GM18951 (cell line): Measurements from ENCODE around the gene UBE2E2.

Experiments used
- POLR2A ChIP-seq: IDR thresholded peaks from 4 replicates; pipeline ENCODE4 v1.6.1; 2011; ENCODE audit warnings: mild to moderate bottlenecking; ENCODE audit not compliant: insufficient read length, insufficient read depth; ENCODE audit errors: extremely low read depth
- in situ Hi-C: fragments of 300-500 bp; cut with MboI; formaldehyde crosslinking; loops from one replicate; pipeline ENCODE4 v1.12.0; 2022; ENCODE audit warnings: low sequenced_read_pairs, mixed read lengths, inconsistent platforms; ENCODE audit not compliant: unreplicated experiment

The UBE2E2 gene

DNA sequence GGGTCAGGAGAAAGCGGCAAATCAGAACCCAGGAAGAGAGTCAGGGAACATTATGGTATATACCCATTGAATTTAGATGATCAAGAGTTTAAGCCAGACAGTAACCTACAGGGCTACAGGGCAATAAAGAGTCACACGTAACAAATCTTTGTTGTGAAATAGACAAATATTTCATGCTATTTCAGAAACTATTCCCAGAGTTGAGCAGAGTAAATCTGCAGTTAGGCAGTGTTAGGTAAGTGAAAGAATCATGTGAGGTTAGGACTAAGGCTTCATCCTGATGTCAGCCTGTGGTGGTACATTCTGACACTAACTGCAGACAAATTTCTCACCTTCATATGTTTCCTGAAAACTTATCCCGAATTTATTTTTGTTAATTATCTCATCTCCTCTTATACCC is 153.0 kb downstream of the UBE2E2 start:
- in situ Hi-C loops: no loop called here
- no peak for TF ChIP-seq POLR2A

DNA sequence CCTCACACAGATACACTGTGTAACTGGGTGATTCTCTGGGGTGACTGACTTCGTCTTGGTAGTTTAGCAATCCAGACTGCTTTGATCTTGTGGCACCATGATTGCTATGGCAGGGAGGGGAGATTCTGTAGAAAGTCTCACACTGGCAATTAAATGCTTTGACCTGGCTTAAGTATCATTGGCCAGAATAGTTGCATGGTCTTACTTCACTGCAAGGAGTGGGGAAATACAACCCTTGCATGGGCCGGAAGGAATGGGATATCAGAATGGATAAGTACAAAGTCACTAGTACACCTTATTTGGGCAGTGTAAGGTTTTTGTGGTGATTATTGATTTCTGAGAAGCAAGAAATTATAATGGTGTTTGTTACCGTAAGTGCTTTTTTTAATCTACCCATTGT is 153.8 kb downstream of the UBE2E2 start:
- no peak for TF ChIP-seq POLR2A
- in situ Hi-C loops: no loop called here

DNA sequence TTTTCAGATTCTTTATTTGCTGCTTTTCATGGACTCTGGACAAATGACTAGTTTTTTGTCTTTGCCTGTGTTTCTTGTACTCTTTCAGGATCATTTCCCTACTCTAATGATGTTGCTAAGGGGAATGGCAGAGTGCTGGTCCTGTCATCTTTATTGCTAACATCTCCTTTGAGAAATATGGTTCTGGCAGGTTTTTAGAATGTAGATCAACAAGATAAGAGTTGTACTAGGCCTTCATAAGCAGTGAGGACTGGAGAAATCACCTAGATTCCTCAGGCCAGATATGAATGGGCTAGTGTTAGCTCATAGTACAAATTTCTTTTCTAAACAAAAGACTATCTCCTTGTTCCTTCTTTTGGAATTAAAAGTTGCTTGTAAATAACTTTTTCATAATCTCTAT is 156.0 kb downstream of the UBE2E2 start:
- TF ChIP-seq POLR2A: no peak
- in situ Hi-C loops: no loop called here

DNA sequence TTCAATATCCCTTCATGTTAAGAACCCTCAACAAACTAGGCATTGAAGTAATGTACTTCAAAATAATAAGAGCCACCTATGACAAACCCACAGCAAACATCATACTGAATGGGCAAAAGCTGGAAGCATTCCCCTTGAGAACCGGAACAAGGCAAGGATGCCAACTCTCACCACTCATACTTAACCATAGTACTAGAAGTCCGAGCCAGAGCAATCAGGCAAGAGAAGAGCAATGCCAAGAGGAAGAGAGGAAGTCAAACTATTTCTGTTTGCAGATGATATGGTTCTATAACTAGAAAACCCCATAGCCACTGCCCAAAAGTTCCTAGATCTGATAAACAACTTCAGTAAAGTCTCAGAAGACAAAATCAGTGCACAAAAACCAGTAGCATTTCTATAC is 161.9 kb downstream of the UBE2E2 start:
- in situ Hi-C loops: no loop called here
- TF ChIP-seq POLR2A: no peak

DNA sequence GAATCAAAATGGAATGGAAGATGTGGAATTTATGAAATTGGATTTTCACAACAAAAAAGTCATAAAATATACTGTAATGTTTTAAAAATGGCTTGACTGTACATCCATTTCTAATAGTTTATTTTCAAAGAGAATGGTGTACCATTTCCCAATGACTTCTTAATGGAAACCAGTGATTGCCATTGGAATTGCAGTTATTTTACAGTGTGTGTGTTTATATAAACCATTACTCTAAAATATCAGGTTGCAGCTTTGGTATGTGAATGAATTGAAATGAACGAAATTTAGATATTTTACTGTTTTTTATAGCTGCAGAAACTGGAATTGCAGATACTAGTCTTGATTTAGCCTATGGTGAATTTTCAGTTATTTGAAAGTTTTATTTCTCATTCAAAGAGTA is 165.6 kb downstream of the UBE2E2 start:
- in situ Hi-C loops: no loop called here
- no peak for TF ChIP-seq POLR2A

DNA sequence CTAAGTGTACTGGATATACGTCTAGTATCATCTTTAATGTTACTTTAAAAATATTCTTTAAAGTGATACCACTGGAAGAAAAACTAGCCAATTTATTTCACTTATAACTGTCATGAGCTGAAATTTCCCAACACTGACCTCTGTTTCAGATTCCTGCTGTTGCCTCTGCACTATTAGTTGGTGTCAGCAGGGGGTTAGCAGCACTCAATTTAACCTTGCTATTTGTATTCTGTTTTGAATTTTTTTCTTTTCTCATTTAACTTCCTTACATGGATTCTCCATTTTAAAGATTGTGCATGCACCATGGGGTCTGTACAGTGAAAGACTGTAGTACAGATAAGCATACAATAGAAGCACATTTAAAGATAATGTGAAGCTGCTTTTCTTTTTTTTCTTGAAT is 169.2 kb downstream of the UBE2E2 start:
- TF ChIP-seq POLR2A: no peak
- in situ Hi-C loops: no loop called here

DNA sequence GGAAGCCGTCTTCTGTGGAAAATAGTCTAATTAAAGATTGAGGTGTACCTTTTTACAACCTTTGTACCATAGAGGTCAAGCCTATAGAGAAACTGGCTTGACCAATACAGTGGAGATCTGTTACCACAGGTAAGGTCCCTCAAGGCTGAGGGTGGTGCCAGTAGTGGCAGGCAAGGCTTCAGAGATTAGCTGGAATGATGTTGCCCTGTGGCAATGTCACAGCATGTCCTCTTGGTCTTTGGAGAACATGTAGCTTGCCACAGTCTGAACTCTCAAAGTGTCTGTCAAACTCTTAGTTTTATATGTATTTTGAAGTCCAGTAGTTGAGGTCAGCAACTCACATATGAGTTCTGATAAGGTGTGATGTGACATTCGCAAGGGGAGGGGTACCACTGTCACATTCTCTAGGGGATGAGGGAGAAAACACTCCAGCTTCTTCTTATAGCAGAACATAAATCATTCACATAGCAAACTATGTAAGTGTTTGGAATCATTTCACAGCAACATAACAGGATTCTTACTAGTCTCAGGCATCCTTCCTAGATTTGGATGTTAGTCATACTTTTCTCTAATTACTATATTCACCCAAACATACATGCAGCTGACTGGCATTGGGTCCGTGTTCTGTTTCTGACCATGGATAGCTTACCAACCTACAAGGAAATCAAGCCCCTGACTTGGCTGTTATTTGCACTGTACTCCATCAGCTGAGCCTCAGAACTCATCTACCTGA is 173.6 kb downstream of the UBE2E2 start:
- in situ Hi-C loops: no loop called here
- no peak for TF ChIP-seq POLR2A

DNA sequence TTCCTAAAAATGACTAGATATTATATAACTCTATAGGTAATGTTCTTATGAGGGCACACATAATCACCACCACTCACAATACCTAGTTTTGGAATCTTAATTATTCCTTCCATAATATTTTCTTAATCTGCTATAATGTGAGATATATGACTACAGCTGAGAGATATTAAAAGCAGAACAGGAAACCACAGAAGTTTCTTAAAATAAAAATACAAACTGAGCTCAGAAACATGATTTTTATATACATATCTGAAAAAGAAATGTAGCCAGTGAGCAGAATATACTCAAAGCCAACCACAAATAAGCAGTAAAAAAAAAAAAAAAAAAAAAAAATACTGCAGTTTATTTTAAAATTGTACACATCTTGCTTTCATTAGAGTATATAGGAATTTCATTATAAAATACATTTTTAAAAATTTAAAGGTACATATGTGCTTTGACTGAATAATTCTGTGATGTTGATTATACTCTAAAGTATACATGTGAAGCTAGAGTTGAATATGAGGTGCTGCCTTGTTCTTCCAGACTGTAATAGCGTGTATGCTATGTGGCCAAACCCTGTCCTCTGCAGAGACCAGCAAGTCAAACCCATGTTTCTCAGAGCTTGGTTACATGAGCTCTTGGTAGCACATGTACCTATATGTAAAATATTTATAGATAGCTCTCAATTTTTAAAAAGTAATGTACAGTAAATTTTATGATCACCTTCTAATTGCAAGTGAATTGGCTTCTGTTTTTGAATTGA is 175.0 kb downstream of the UBE2E2 start:
- TF ChIP-seq POLR2A: no peak
- in situ Hi-C loops: no loop called here

DNA sequence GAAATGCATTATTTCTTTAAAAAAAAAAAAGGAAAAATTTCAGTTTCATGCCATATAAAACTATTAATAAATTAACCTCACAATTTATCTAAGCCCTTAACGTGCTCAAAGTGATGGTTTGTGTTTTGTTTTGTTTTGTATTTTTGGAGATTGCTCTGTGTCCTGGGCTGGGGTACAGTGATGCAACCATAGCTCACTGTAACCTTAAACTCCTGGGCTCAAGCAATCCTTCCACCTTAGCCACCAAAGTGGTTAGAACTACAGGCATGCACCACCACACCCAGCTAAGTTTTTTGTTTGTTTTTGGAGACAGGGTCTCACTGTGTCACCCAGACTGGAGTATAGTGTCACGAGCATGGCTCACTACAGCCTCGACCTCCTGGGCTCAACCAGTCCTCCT is 180.7 kb downstream of the UBE2E2 start:
- no peak for TF ChIP-seq POLR2A
- in situ Hi-C loops: no loop called here

DNA sequence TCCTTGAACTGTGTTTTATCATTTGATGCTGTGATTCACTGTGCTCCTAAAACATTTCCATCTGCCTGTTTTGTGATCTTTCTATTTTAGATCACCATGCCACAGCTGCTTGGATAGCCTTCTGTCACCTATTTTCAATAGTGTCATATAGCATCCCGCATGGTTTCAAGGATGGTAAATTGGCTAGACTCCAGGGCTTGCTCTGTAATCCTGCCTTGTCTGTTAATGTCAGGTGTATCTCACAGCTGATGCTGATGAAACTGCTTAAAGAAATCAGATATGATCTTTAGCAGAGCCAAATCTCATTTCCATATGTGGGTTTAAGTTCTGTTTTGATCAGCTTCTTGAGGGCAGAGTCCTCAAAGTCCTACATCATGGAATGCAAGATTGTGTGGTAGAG is 182.2 kb downstream of the UBE2E2 start:
- in situ Hi-C loops: no loop called here
- no peak for TF ChIP-seq POLR2A

DNA sequence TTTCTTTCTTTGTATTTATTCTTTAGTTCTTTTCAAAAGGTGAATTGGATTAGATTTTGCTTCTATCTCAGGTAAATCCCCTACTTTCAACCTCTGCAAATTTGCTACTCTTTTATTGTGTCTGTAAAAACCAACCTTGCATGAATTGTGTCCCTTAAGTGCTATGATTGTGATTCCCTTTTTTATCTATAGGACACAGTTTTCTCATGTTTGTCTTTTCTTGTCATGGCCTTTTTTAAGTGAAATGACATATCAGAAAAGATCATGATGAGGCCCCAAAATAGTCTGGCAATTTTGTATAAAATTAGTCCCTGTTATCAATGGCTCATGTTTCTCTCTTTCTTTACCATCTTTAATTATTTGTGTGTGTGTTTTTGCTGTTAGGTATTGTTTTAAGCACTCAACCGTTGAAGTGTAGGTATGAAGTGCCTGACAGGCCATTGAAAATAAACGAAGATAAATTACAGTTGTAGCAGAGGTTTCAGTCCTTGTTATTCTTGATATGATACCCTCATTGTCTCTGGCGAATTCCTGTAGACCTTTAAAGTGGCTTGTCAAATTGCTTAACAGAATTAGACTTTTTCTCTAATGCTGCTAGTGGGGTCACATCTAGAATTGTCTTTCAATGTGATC is 184.3 kb downstream of the UBE2E2 start:
- in situ Hi-C loops: no loop called here
- TF ChIP-seq POLR2A: no peak

DNA sequence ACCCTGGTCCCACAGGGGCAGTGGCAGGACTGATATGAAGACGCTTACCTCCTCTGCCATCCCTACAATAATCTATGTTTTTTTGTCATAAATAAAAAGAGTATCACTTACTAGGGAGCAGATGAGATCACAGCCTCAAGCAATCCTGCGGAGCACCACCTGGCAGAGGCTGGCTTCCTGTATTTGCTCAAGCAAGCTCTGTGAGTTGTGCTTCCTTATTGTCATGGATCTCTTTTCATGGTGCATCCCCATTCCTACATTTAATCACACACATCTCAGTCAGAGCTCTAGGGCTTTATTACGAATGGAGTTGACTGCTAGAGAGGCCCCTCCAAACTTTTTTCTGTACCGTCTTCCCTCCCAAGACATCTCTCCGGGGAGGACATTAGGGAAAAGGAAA is 186.0 kb downstream of the UBE2E2 start:
- no peak for TF ChIP-seq POLR2A
- in situ Hi-C loops: no loop called here

DNA sequence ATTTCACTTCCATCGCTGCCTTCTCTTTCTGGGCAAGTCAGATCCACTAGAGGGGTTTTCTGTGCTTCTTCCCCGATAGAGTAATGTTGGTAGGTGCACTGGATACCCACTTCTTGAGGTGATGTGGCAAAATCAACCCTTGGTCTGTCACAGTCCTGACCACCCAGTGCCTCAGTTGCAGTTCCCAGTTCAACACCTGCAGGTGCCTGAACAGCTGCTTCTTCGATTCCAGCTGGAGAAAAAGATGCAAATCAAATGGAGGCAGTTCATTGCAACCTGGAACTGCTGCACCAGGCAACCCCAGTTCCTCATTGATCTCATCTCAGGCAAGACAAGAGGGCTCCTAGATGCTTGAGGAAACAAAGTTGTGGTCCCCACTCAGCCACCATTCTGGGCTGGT is 186.6 kb downstream of the UBE2E2 start:
- in situ Hi-C loops: no loop called here
- no peak for TF ChIP-seq POLR2A

DNA sequence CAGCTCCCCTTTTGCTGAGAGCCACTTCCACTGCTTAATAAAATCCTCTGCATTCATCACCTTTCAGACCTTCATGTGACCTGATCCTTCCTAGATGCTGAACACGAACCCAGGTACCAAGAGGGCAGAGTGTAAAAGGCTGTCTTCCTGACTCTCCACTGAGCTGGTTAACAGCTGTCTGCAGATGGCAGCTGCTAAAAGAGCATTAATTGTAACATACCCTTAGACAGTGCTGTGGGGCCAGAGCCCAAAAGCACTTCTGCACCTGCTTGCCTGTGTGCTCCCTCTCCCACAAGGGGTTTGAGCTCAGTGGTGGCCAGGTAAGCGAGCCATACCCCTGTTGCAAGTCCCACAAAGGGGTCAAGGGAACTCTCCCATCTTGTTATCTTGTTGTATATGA is 187.3 kb downstream of the UBE2E2 start:
- in situ Hi-C loops: no loop called here
- no peak for TF ChIP-seq POLR2A
